Sigmoid colon (tissue), 4 donors: Measurements from ENCODE around the gene CYP4F3.

Experiments
- CTCF ChIP-seq, 4 experiments: fragments of 450-650 bp in 3 of 4; fragments of 200-600 bp in 1 of 4; IDR thresholded peaks; one replicate each; pipeline ENCODE4 v1.5.1; 2016 to 2019; ENCODE audit warnings: antibody characterized with exemption in 4 of 4, mild to moderate bottlenecking in 3 of 4, moderate library complexity in 2 of 4
- EP300 ChIP-seq, 4 donors: sonication (generic); formaldehyde crosslinking; IDR thresholded peaks; one replicate each; pipeline ENCODE4 v1.6.1; 2017; ENCODE audit warnings: antibody characterized with exemption in 4 of 4
- POLR2AphosphoS5 ChIP-seq, 4 donors: sonication (generic); formaldehyde crosslinking; IDR thresholded peaks; one replicate each; pipeline ENCODE4 v1.6.1; 2017; ENCODE audit warnings: antibody characterized with exemption in 4 of 4

- TF ChIP-seq CTCF (IDR thresholded peaks at IDR 0.05) (no peak), EP300 (IDR thresholded peaks at IDR 0.05) (no peak), POLR2AphosphoS5 (IDR thresholded peaks at IDR 0.05) (no peak)
Measured at GRCh38 chr19:15615526-15615925, 25.2 kb upstream of the CYP4F3 start.
